Panc1 (cell line): Measurements from ENCODE around the gene PDPK1. TPM values are rescaled to one million over a fixed set of nuclear protein-coding genes. Genes with fewer than 3 reads are reported as not detected.
"Not testable (repeated sequence)": the region's sequence is repeated elsewhere in the genome, so short reads cannot be mapped to it uniquely, and the experiment has no call there.

Source experiments
- ATAC-seq: fragments of 200-7000 bp; cut with Tn5 transposase; 2 replicates; pipeline ENCODE4 v1.9.1; 2020; ENCODE audit warnings: mild to moderate bottlenecking, moderate library complexity
- BruUV-seq: library from RNA; stranded (reverse); fragments of 400-500 nt; replicated peaks from 2 replicates; lab custom pipeline; 2021; lab: Mats Ljungman, UMichigan
- CTCF ChIA-PET: fragments of 300-600 bp; sonication (Branson Sonifier 250); formaldehyde crosslinking; loops from one replicate; lab custom pipeline; 2022; ENCODE audit warnings: antibody characterized with exemption; lab: Charles Lee
- POLR2A ChIA-PET: fragments of 300-600 bp; sonication (Branson Sonifier 250); formaldehyde crosslinking; loops from one replicate; lab custom pipeline; 2022; ENCODE audit warnings: antibody characterized with exemption; lab: Charles Lee
- DNase-seq: peaks from one replicate; pipeline ENCODE4 v3.0.0-alpha.2; 2010; ENCODE audit warnings: low read depth, low spot score
- H3K27ac ChIP-seq: 2 replicates; pipeline ENCODE4 v1.5.1; 2011; ENCODE audit warnings: mild to moderate bottlenecking, low read length, inconsistent platforms
- H3K27me3 ChIP-seq: fragments of 200-500 bp; sonication (Bioruptor generic); 2 replicates; pipeline ENCODE4 v1.6.0; 2014; ENCODE audit warnings: low read length, inconsistent platforms; ENCODE audit not compliant: control insufficient read depth, insufficient read depth
- H3K36me3 ChIP-seq: fragments of 200-500 bp; sonication (Bioruptor generic); 2 replicates; pipeline ENCODE4 v1.5.1; 2014; ENCODE audit warnings: inconsistent platforms, mild to moderate bottlenecking, low read length, moderate library complexity; ENCODE audit not compliant: control insufficient read depth, insufficient read depth
- H3K4me1 ChIP-seq: 2 replicates; pipeline ENCODE4 v1.5.1; 2011; ENCODE audit warnings: inconsistent platforms, mild to moderate bottlenecking, low read length, moderate library complexity; ENCODE audit not compliant: control insufficient read depth, insufficient read depth
- H3K4me3 ChIP-seq, 2 experiments: 2 replicates each; pipeline ENCODE4 v1.5.1; 2011 to 2012; ENCODE audit warnings: low read depth in 2 of 2, low read length in 2 of 2, mild to moderate bottlenecking in 2 of 2, inconsistent platforms in 1 of 2, moderate library complexity in 1 of 2
- H3K9me3 ChIP-seq: fragments of 200-500 bp; sonication (Bioruptor generic); 2 replicates; pipeline ENCODE4 v1.5.1; 2014; ENCODE audit warnings: low read depth, mild to moderate bottlenecking, inconsistent platforms, low read length, moderate library complexity; ENCODE audit not compliant: control insufficient read depth, insufficient read depth
- in situ Hi-C: cut with HindIII; loops from 2 replicates; pipeline ENCODE4 v1.10.0; 2016; ENCODE audit warnings: low sequenced_read_pairs, low pct_unique_long_range_greater_than_20kb
- intact Hi-C: fragments of 100-400 bp; cut with micrococcal nuclease; formaldehyde crosslinking; loops from one replicate; pipeline ENCODE4 v1.10.0; 2022; ENCODE audit not compliant: unreplicated experiment
- total RNA-seq: library from RNA; stranded (reverse); gene quantifications from one replicate; pipeline ENCODE4 v1.2.1, GENCODE V29; 2021; ENCODE audit not compliant: unreplicated experiment

The PDPK1 gene
- total RNA-seq, 1 experiment from 2014 or later: 43.2 TPM

DNA sequence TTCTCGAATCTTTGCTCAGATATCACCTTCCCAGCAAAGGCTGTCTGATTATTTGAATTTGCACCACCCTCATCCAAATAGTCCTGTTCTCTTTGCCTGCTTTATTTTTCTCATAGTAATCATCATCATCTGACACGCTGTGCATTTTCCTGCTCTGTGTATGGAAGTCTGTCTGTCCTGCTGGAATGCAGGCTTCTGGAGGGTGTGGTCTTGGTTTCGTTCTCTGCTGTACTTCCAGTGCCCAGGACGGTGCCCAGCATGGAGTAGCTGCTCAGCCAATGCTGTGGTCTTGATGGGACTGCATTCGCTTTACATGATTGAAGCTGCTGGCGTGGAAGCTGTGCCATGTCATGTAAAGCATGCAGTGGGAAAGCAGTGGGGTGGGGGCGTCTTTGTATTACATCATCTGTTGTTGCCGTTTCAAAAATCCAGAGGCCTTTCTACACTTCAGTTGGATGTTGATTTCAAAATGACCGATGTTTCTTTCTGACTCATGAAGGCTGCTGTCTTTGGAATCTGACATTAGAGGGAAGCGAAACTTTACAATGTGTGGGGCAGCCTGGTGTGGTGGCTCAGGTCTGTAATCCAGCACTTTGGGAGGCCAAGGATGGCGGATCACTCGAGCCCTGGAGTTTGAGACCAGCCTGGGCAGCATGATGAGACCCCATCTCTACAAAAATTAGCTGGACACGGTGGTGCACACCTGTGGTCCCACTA is 17.0 kb downstream of the PDPK1 start:
- TSS peak; percentile 73 for BruUV-seq
- in situ Hi-C loops, POLR2A ChIA-PET: not testable (repeated sequence)

DNA sequence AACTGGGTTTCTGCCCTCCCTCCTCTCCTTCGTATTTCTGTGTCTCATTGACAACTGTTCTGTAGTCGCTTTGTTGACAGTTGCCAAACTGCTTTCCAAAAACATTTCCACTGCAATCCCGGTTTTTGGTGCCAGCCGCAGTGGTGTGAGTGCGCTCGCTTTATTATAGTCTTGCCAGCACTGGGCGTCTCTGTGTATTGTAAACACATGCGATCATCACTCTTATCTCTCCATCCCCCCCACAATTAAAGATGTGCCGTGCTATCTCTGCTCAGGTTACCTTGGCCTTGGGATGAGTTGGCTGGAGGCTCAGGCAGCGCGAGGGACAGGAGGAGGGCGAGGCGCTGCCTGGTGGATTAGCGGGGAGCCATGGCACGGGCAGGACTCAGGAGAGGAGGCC is 19.3 kb downstream of the PDPK1 start:
- BruUV-seq, intact Hi-C loops: not testable (repeated sequence)

More for the DNA sequence above, 17.0 kb downstream of the PDPK1 start:
- CTCF ChIA-PET, H3K9me3 ChIP-seq, H3K27ac ChIP-seq, DNase-seq, intact Hi-C loops, H3K27me3 ChIP-seq, H3K4me1 ChIP-seq, H3K36me3 ChIP-seq, H3K4me3 ChIP-seq: not testable (repeated sequence)
- peak; percentile 55; the same call in 1 of the 2 replicates for ATAC-seq

DNA sequence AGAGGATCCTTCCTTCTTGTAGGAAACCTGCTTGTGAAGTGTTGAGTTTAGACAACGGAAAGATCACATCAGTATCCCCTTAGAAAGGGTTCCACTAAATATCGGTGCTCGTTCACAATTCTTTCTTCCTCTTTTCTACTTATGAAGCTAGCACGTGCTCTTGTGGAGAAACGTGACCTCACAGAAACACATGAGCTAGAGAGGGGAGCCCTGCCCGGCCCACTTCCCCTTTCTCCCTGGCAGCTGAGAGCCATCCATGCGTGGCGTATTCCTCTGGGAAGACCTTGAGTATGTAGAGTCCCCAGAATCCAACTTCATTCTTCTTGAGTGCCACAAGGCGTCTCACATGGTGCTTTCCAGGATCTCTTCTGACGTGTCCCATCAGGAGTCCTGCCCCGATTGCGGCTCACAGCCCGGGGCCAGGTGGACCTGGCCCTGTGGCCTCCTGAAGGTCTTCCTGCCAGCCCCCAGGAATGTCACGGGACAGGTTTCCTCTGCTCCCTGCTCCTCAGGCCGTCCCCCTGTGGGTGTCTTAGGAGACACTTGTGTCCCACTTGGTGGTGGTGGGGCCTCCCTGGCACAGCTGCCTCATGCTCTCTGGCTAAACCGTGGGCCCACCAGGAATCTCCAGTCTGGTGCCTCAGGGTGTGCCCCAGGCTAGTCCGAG is 22.4 kb downstream of the PDPK1 start:
- CTCF ChIA-PET, in situ Hi-C loops, H3K9me3 ChIP-seq, H3K27ac ChIP-seq, H3K27me3 ChIP-seq, BruUV-seq, intact Hi-C loops, H3K4me1 ChIP-seq, H3K4me3 ChIP-seq, POLR2A ChIA-PET, DNase-seq, H3K36me3 ChIP-seq: not testable (repeated sequence)
- peak; percentile 45 for ATAC-seq

More for the DNA sequence above, 19.3 kb downstream of the PDPK1 start:
- DNase-seq, H3K4me1 ChIP-seq, H3K27me3 ChIP-seq, ATAC-seq, POLR2A ChIA-PET, H3K4me3 ChIP-seq, in situ Hi-C loops, H3K27ac ChIP-seq, H3K9me3 ChIP-seq, H3K36me3 ChIP-seq, CTCF ChIA-PET: not testable (repeated sequence)

DNA sequence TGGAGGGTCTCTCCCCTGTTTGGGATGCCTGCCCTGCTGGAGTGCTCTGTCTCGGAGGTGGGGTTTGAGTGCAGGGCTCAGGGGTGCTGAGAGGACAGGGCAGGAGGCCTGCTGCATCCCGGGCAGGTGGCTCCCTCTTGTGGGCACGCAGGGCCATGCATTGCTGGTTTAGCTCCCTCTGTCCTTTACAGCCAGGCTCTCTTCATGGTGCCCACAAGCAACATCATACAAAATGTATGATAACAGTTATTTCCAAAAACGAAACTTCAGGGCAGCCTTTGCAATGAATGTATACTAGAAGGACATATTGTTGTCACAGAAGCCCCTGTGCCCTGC is 22.9 kb downstream of the PDPK1 start:
- BruUV-seq, H3K9me3 ChIP-seq, H3K27me3 ChIP-seq, DNase-seq, H3K36me3 ChIP-seq, H3K27ac ChIP-seq, CTCF ChIA-PET, H3K4me1 ChIP-seq, in situ Hi-C loops, intact Hi-C loops, POLR2A ChIA-PET, H3K4me3 ChIP-seq: not testable (repeated sequence)
- ATAC-seq: peak; percentile 96

DNA sequence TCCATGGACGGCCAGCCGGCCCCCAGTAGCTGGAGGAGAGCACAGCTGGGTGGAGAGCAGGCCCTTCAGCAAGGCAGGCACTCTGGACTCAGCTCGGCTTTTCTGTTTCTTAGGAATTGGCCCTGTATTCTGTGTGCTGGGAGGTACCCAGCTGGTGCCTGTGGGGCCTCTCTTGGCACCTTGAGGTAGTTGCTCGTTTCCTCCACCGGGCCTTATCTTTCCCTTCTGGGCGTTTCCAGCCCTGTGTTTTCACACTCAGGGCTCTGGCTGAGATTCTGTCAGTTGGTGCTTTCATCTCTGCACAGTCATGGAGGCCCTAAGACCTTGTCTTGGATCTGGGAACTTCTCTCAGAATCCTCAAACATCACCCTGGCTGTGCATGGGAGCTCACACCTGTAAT is 29.7 kb downstream of the PDPK1 start:
- DNase-seq, H3K27me3 ChIP-seq, ATAC-seq, POLR2A ChIA-PET, H3K36me3 ChIP-seq, H3K4me3 ChIP-seq, CTCF ChIA-PET, intact Hi-C loops, H3K9me3 ChIP-seq, H3K4me1 ChIP-seq, in situ Hi-C loops, BruUV-seq, H3K27ac ChIP-seq: not testable (repeated sequence)

DNA sequence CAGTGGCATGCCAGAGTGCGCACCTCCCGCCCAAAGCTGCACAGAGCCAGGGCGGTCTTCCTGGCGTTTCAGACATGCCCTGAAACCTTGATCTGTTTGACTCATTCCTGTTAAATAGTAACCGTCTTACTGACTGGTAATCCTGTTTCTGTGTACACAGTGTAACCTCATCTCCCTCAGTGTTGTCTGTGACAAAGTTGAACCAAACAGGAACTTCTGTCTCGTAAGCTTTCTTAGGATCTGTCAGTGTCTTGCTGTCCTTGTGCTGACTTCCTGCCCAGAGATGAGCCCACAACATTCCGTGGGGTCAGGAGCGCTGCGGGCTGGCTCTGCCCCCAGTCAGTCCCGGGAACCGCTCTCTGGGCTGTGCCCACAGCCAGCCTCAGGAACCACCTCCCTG is 30.8 kb downstream of the PDPK1 start:
- BruUV-seq, H3K27me3 ChIP-seq, DNase-seq, intact Hi-C loops, in situ Hi-C loops, CTCF ChIA-PET, H3K4me3 ChIP-seq, H3K27ac ChIP-seq, H3K36me3 ChIP-seq, H3K9me3 ChIP-seq, POLR2A ChIA-PET, H3K4me1 ChIP-seq: not testable (repeated sequence)
- 0 out of 2 replicates have a peak, but pooled peaks have one; percentile 31 for ATAC-seq

DNA sequence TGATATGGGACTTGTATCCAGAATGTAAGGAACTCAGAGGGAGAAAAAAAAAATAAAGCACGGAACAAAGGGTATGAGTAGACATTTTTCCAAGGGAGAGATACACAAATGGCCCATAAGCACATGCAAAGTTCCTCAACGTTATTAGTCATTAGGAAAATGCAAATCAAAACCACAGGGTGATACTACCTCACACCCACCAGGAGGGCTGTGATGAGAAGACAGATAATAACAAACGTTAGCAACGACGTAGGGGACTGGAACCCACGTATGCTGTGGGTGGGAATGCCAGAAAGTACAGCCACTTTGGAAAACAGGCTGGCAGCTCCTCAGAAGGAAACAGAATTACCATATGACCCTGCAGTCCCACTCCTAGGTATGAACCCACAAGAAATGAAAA is 34.9 kb downstream of the PDPK1 start:
- H3K4me1 ChIP-seq, DNase-seq, intact Hi-C loops, POLR2A ChIA-PET, H3K9me3 ChIP-seq, H3K4me3 ChIP-seq, H3K36me3 ChIP-seq, in situ Hi-C loops, H3K27me3 ChIP-seq, BruUV-seq, H3K27ac ChIP-seq, CTCF ChIA-PET, ATAC-seq: not testable (repeated sequence)
